CD14-positive monocyte (primary cell): ENCODE data around the gene APOA1. TPM values are rescaled to one million over a fixed set of nuclear protein-coding genes. Genes with fewer than 3 reads are reported as not detected.

ENCODE experiments used
- DNase-seq, 3 donors: peaks; one replicate each; pipeline ENCODE4 v3.0.0-alpha.2; 2011 to 2022
- H2AFZ ChIP-seq: 2 replicates; pipeline ENCODE4 v1.6.0; 2012; ENCODE audit warnings: mild to moderate bottlenecking, low read depth, low read length, inconsistent platforms; ENCODE audit not compliant: insufficient read depth, poor library complexity, severe bottlenecking
- H3K27ac ChIP-seq, 2 donors: 1 replicate in 1 of 2; 2 replicates in 1 of 2; pipeline ENCODE4 v1.5.1; 2012 to 2013; ENCODE audit warnings: low read length in 2 of 2, control low read depth in 1 of 2, inconsistent platforms in 1 of 2, low read depth in 1 of 2, mild to moderate bottlenecking in 1 of 2
- H3K27me3 ChIP-seq, 2 donors: one replicate each; pipeline versions ENCODE4 v1.6.0 to v1.6.1; 2011 to 2013; ENCODE audit warnings: low read length in 2 of 2; ENCODE audit not compliant: control insufficient read depth in 2 of 2, insufficient read depth in 2 of 2
- H3K36me3 ChIP-seq, 2 donors: replicated peaks in 1 of 2; 1 replicate in 1 of 2; 2 replicates in 1 of 2; pipeline versions ENCODE4 v1.5.1 to v1.6.1; 2012 to 2013; ENCODE audit warnings: low read length in 2 of 2, control low read depth in 1 of 2, inconsistent platforms in 1 of 2, mild to moderate bottlenecking in 1 of 2; ENCODE audit not compliant: insufficient read depth in 2 of 2, control insufficient read depth in 1 of 2
- H3K4me1 ChIP-seq, 2 donors: 1 replicate in 1 of 2; 2 replicates in 1 of 2; pipeline versions ENCODE4 v1.5.1 to v1.6.1; 2012 to 2013; ENCODE audit warnings: low read length in 2 of 2, control low read depth in 1 of 2, inconsistent platforms in 1 of 2, mild to moderate bottlenecking in 1 of 2, moderate library complexity in 1 of 2; ENCODE audit not compliant: insufficient read depth in 2 of 2, control insufficient read depth in 1 of 2
- H3K4me2 ChIP-seq: replicated peaks from 2 replicates; pipeline ENCODE3; 2012; ENCODE audit warnings: low read length, moderate library complexity, mild to moderate bottlenecking; ENCODE audit not compliant: poor library complexity, severe bottlenecking; ENCODE audit errors: extremely low read depth
- H3K4me3 ChIP-seq, 3 experiments: fragments of 200-600 bp in 1 of 3; sonication (generic) in 1 of 3; replicated peaks in 1 of 3; 1 replicate in 2 of 3; 2 replicates in 1 of 3; pipeline ENCODE4 v1.5.1; 2011 to 2013; ENCODE audit warnings: low read length in 3 of 3, mild to moderate bottlenecking in 3 of 3, control low read depth in 2 of 3, low read depth in 2 of 3, inconsistent platforms in 1 of 3, moderate library complexity in 1 of 3
- H3K79me2 ChIP-seq: 2 replicates; pipeline ENCODE4 v1.6.0; 2012; ENCODE audit warnings: mild to moderate bottlenecking, control low read depth, inconsistent platforms, low read length, moderate library complexity; ENCODE audit not compliant: insufficient read depth
- H3K9ac ChIP-seq: 2 replicates; pipeline ENCODE4 v1.6.0; 2017; ENCODE audit warnings: low read length, mild to moderate bottlenecking; ENCODE audit not compliant: insufficient read depth, poor library complexity, severe bottlenecking
- H3K9me3 ChIP-seq, 2 donors: replicated peaks in 1 of 2; 1 replicate in 1 of 2; 2 replicates in 1 of 2; pipeline versions ENCODE4 v1.5.1 to v1.6.1; 2012 to 2013; ENCODE audit warnings: low read length in 2 of 2, control low read depth in 1 of 2; ENCODE audit not compliant: control insufficient read depth in 1 of 2, insufficient read depth in 1 of 2
- H4K20me1 ChIP-seq: 2 replicates; pipeline ENCODE4 v1.6.0; 2012; ENCODE audit warnings: mild to moderate bottlenecking, low read length, control low read depth, moderate library complexity; ENCODE audit not compliant: insufficient read depth
- H3K27ac Mint-ChIP-seq, 7 donors: one replicate each; pipeline ENCODE4 v1.8.0; 2020; ENCODE audit warnings: mild to moderate bottlenecking in 7 of 7, mixed read lengths in 7 of 7, moderate library complexity in 6 of 7, inconsistent platforms in 2 of 7
- H3K27me3 Mint-ChIP-seq, 3 donors: one replicate each; pipeline ENCODE4 v1.8.0; 2021 to 2022; ENCODE audit warnings: low read depth in 3 of 3, mild to moderate bottlenecking in 3 of 3, mixed read lengths in 3 of 3, moderate library complexity in 3 of 3, inconsistent platforms in 1 of 3
- H3K36me3 Mint-ChIP-seq, 2 donors: one replicate each; pipeline ENCODE4 v1.8.0; 2020; ENCODE audit warnings: mixed read lengths in 2 of 2, inconsistent platforms in 1 of 2, mild to moderate bottlenecking in 1 of 2
- H3K4me1 Mint-ChIP-seq: one replicate; pipeline ENCODE4 v1.8.0; 2020; ENCODE audit warnings: mild to moderate bottlenecking, mixed read lengths
- H3K4me3 Mint-ChIP-seq, 2 donors: one replicate each; pipeline ENCODE4 v1.8.0; 2020; ENCODE audit warnings: mild to moderate bottlenecking in 2 of 2, mixed read lengths in 2 of 2, moderate library complexity in 1 of 2
- H3K9me3 Mint-ChIP-seq, 7 donors: one replicate each; pipeline ENCODE4 v1.8.0; 2020 to 2022; ENCODE audit warnings: mixed read lengths in 7 of 7, mild to moderate bottlenecking in 6 of 7, moderate library complexity in 6 of 7, inconsistent platforms in 2 of 7
- WGBS: methylation state at CpG from one replicate; pipeline ENCODE4 v1.1.5; 2013; ENCODE audit warnings: missing lambda C conversion rate; ENCODE audit not compliant: insufficient coverage; 5-methylcytosine and 5-hydroxymethylcytosine counted together
- intact Hi-C, 2 donors: fragments of 100-400 bp; cut with micrococcal nuclease; formaldehyde crosslinking; loops; one replicate each; pipeline versions ENCODE4 v1.15.0 to v1.15.1; 2023
- polyA plus RNA-seq, 3 donors: library from polyadenylated mRNA; depleted of rRNA in 1 of 3; unstranded in 2 of 3; stranded (reverse) in 1 of 3; fragments of 300-500 nt in 2 of 3; fragments of >200 nt in 1 of 3; fragmentation: Illumina TruSeq in 2 of 3; gene quantifications; 1 replicate in 2 of 3; 2 replicates in 1 of 3; pipeline ENCODE4 v1.2.3, GENCODE V29; 2012 to 2021
- TF ChIP-seq, protein P1 (sequence below): fragments of 200-600 bp; IDR thresholded peaks from one replicate; pipeline ENCODE4 v1.8.0; 2022; ENCODE audit warnings: antibody characterized with exemption, mild to moderate bottlenecking

APOA1 gene
- polyA plus RNA-seq, 3 donors: 0.29 TPM; not detected in 2

DNA sequence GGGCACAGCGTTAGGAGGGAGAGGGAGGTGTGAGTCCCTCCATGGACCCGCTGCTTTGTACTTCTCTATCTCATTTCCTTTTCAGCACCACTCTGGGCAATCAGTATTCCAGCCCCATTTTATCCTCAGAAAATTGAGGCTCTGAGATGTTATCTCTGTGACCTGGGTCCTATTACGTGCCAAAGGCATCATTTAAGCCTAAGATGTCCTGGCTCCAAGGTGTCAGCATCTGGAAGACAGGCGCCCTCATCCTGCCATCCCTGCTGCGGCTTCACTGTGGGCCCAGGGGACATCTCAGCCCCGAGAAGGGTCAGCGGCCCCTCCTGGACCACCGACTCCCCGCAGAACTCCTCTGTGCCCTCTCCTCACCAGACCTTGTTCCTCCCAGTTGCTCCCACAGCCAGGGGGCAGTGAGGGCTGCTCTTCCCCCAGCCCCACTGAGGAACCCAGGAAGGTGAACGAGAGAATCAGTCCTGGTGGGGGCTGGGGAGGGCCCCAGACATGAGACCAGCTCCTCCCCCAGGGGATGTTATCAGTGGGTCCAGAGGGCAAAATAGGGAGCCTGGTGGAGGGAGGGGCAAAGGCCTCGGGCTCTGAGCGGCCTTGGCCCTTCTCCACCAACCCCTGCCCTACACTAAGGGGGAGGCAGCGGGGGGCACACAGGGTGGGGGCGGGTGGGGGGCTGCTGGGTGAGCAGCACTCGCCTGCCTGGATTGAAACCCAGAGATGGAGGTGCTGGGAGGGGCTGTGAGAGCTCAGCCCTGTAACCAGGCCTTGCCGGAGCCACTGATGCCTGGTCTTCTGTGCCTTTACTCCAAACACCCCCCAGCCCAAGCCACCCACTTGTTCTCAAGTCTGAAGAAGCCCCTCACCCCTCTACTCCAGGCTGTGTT lies 8.5 kb downstream of the APOA1 start:
- Histone ChIP-seq H3K9ac (no peak overlapping the region), H3K27ac (no peak overlapping the region), H4K20me1 (no peaks in the 10 kb centered on the region), H2AFZ (no peak overlapping the region), H3K4me2 (no peak overlapping the region), H3K4me3 (no peak overlapping the region), H3K9me3 (no peaks in the 10 kb centered on the region), H3K4me1 (no peaks in the 10 kb centered on the region), H3K27me3 (no peaks in the 10 kb centered on the region), H3K79me2 (no peaks in the 10 kb centered on the region), H3K36me3 (no peaks in the 10 kb centered on the region)
- Mint-ChIP-seq H3K27ac (no peak overlapping the region), H3K27me3 (peaks cover 1 to 4% (median 3%) of the 10 kb centered on the region in 3 donors), H3K4me1 (no peaks in the 10 kb centered on the region), H3K9me3 (no peaks in the 10 kb centered on the region), H3K36me3 (no peaks in the 10 kb centered on the region), H3K4me3 (no peak overlapping the region)
- 90% methylated on average over 5 of the region's 16 CpGs for WGBS
- TF ChIP-seq, protein P1, sequence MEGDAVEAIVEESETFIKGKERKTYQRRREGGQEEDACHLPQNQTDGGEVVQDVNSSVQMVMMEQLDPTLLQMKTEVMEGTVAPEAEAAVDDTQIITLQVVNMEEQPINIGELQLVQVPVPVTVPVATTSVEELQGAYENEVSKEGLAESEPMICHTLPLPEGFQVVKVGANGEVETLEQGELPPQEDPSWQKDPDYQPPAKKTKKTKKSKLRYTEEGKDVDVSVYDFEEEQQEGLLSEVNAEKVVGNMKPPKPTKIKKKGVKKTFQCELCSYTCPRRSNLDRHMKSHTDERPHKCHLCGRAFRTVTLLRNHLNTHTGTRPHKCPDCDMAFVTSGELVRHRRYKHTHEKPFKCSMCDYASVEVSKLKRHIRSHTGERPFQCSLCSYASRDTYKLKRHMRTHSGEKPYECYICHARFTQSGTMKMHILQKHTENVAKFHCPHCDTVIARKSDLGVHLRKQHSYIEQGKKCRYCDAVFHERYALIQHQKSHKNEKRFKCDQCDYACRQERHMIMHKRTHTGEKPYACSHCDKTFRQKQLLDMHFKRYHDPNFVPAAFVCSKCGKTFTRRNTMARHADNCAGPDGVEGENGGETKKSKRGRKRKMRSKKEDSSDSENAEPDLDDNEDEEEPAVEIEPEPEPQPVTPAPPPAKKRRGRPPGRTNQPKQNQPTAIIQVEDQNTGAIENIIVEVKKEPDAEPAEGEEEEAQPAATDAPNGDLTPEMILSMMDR: no peak
- intact Hi-C loops: no loop called here
- DNase-seq: no peak

DNA sequence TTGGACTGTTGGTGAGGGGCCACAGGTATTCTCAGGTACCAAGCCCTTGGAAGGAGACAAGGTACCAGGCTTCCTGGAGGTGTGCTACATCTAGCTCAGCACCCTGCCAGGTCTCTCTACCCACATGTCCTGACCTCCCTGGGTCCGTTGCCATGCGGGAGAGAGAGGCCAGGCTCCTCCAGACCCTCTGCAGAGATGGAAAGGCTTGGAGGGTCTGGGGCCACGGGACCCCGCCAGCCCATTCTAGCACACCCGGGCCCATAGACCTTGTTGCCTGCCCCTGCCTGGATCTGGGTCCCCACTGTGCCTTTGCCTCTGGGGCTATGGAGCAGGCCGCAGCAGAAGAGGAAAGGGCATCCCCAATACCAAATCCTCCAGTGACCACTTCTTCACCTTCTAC lies 10.0 kb downstream of the APOA1 start:
- H3K4me3 Mint-ChIP-seq: no peak overlapping the region
- peaks cover 1 to 3% (median 3%) of the 10 kb centered on the region in 3 donors for H3K27me3 Mint-ChIP-seq
- intact Hi-C loops: no loop called here
- 94% methylated on average over 3 of the region's 6 CpGs for WGBS
- no peak overlapping the region for H2AFZ ChIP-seq
- H3K4me1 ChIP-seq: no peaks in the 10 kb centered on the region
- no peaks in the 10 kb centered on the region for H3K36me3 ChIP-seq
- H3K27ac ChIP-seq: no peak overlapping the region
- H3K79me2 ChIP-seq: no peaks in the 10 kb centered on the region
- DNase-seq: no peak
- no peak overlapping the region for H3K4me3 ChIP-seq
- no peaks in the 10 kb centered on the region for H3K9me3 Mint-ChIP-seq
- TF ChIP-seq, protein P1: no peak
- no peaks in the 10 kb centered on the region for H3K36me3 Mint-ChIP-seq
- no peak overlapping the region for H3K4me2 ChIP-seq
- H3K27ac Mint-ChIP-seq: no peak overlapping the region
- H4K20me1 ChIP-seq: no peaks in the 10 kb centered on the region
- no peaks in the 10 kb centered on the region for H3K9me3 ChIP-seq
- H3K4me1 Mint-ChIP-seq: no peaks in the 10 kb centered on the region
- H3K9ac ChIP-seq: no peak overlapping the region
- H3K27me3 ChIP-seq: no peaks in the 10 kb centered on the region
